ENCODE measurements around the gene OSBPL5. TPM values are rescaled to one million over a fixed set of nuclear protein-coding genes. Genes with fewer than 3 reads are reported as not detected.

Gene OSBPL5
- total RNA-seq, 1 donor from 2014 or later: 28.9 TPM

- DNase-seq (ENCODE audit: low spot score in 2 of 2): no peak
- FAIRE-seq: no peak
These were observed 9.3 kb downstream of the OSBPL5 start for GRCh38 chr11:3155691-3156258.

- FAIRE-seq: no peak
These were observed 9.9 kb downstream of the OSBPL5 start for GRCh38 chr11:3155216-3155615.

GRCh38 chr11:3154001-3154599 is 11.0 kb downstream of the OSBPL5 start:
- DNase-seq (ENCODE audit: low spot score in 2 of 2) (no peak), FAIRE-seq (no peak)

More at GRCh38 chr11:3155216-3155615, 9.9 kb downstream of the OSBPL5 start:
- no peak for DNase-seq (ENCODE audit: low spot score in 2 of 2)

GRCh38 chr11:3153291-3153861 is 11.7 kb downstream of the OSBPL5 start:
- FAIRE-seq (no peak), DNase-seq (ENCODE audit: low spot score in 2 of 2) (peak in 1 of 2 donors; percentile 70)

GRCh38 chr11:3152471-3153110 is 12.5 kb downstream of the OSBPL5 start:
- DNase-seq (ENCODE audit: low spot score in 2 of 2) (no peak), FAIRE-seq (no peak)

- no peak for FAIRE-seq
- no peak for DNase-seq (ENCODE audit: low spot score in 2 of 2)
These were observed 14.4 kb downstream of the OSBPL5 start for GRCh38 chr11:3150726-3151125.

- no peak for FAIRE-seq
- DNase-seq (ENCODE audit: low spot score in 2 of 2): no peak
These were observed 15.3 kb downstream of the OSBPL5 start for GRCh38 chr11:3149852-3150188.

GRCh38 chr11:3148990-3149851 is 15.9 kb downstream of the OSBPL5 start:
- no peak for FAIRE-seq
- DNase-seq (ENCODE audit: low spot score in 2 of 2): no peak

GRCh38 chr11:3148255-3148989 is 16.7 kb downstream of the OSBPL5 start:
- no peak for FAIRE-seq

GRCh38 chr11:3147626-3148025 is 17.5 kb downstream of the OSBPL5 start:
- DNase-seq (ENCODE audit: low spot score in 2 of 2) (no peak), FAIRE-seq (no peak)

More at GRCh38 chr11:3148255-3148989, 16.7 kb downstream of the OSBPL5 start:
- DNase-seq (ENCODE audit: low spot score in 2 of 2): no peak

GRCh38 chr11:3147257-3147619 is 17.9 kb downstream of the OSBPL5 start:
- DNase-seq (ENCODE audit: low spot score in 2 of 2) (no peak), FAIRE-seq (no peak)

GRCh38 chr11:3146612-3147256 is 18.4 kb downstream of the OSBPL5 start:
- no peak for FAIRE-seq

GRCh38 chr11:3145206-3145520 is 19.9 kb downstream of the OSBPL5 start:
- DNase-seq (ENCODE audit: low spot score in 2 of 2) (no peak), FAIRE-seq (no peak)

More at GRCh38 chr11:3146612-3147256, 18.4 kb downstream of the OSBPL5 start:
- no peak for DNase-seq (ENCODE audit: low spot score in 2 of 2)

- FAIRE-seq: no peak
These were observed 20.6 kb downstream of the OSBPL5 start for GRCh38 chr11:3144296-3145205.

GRCh38 chr11:3143136-3143880 is 21.8 kb downstream of the OSBPL5 start:
- FAIRE-seq (no peak), DNase-seq (ENCODE audit: low spot score in 2 of 2) (no peak)

More at GRCh38 chr11:3144296-3145205, 20.6 kb downstream of the OSBPL5 start:
- no peak for DNase-seq (ENCODE audit: low spot score in 2 of 2)

- FAIRE-seq (no peak), DNase-seq (ENCODE audit: low spot score in 2 of 2) (no peak)
These were observed 24.9 kb downstream of the OSBPL5 start for GRCh38 chr11:3140291-3140603.

GRCh38 chr11:3139481-3140290 is 25.4 kb downstream of the OSBPL5 start:
- DNase-seq (ENCODE audit: low spot score in 2 of 2) (no peak), FAIRE-seq (no peak)
